K562 (cell line): ENCODE measurements around the gene BCAS3. TPM values are rescaled to one million over a fixed set of nuclear protein-coding genes. Genes with fewer than 3 reads are reported as not detected.

ENCODE experiments used
- ATF7 ChIP-seq: fragments of 450-650 bp; IDR thresholded peaks from 2 replicates; pipeline ENCODE4 v1.7.1; 2014; ENCODE audit warnings: mild to moderate bottlenecking, moderate library complexity
- CBFA2T2 ChIP-seq: fragments of 450-650 bp; conservative IDR thresholded peaks from 2 replicates; pipeline ENCODE4 v1.6.1; 2017; ENCODE audit warnings: mild to moderate bottlenecking
- ELF1 ChIP-seq: fragments of 200-800 bp; sonication (Bioruptor generic); IDR thresholded peaks from 2 replicates; pipeline ENCODE4 v1.6.1; 2016; ENCODE audit warnings: missing genetic modification characterization, missing compliant biosample characterization
- MAFF ChIP-seq: IDR thresholded peaks from 2 replicates; pipeline ENCODE4 v1.6.1; 2012; ENCODE audit warnings: low read length, improper control_type of control experiment
- RBBP5 ChIP-seq: fragments of 200-600 bp; sonication (generic); IDR thresholded peaks from 2 replicates; pipeline ENCODE4 v1.6.1; 2012; ENCODE audit warnings: borderline replicate concordance, mild to moderate bottlenecking, low read length, control low read depth, inconsistent platforms; ENCODE audit not compliant: insufficient read depth, poor library complexity, severe bottlenecking
- SOX6 ChIP-seq: fragments of 450-650 bp; IDR thresholded peaks from 2 replicates; pipeline ENCODE4 v1.6.1; 2014; ENCODE audit warnings: mild to moderate bottlenecking
- ZNF165 ChIP-seq: fragments of 250-450 bp; sonication (Bioruptor Pico); IDR thresholded peaks from 2 replicates; pipeline ENCODE4 v1.4.0; 2020; ENCODE audit warnings: borderline replicate concordance
- polyA plus RNA-seq, 8 experiments: library from polyadenylated mRNA; depleted of rRNA in 4 of 8; stranded (reverse) in 5 of 8; unstranded in 3 of 8; fragments of >200 nt; fragmentation: Nextera tagmentation in 2 of 8; fragmentation: Illumina TruSeq in 1 of 8; extraction: Ambion mirVana in 2 of 8; extraction: Trizol in 1 of 8; gene quantifications; 2 replicates each; pipeline versions ENCODE4 v1.2.1 to v1.2.3, GENCODE V29; 2011 to 2014; ENCODE audit warnings: inconsistent platforms in 1 of 8, missing spikeins in 1 of 8
- total RNA-seq, 7 experiments: library from RNA; depleted of rRNA in 6 of 7; stranded (reverse); fragments of >200 nt in 6 of 7; fragmentation: Illumina TruSeq in 2 of 7; extraction: Trizol in 2 of 7; gene quantifications; 2 replicates each; pipeline versions ENCODE4 v1.2.1 to v1.2.3, GENCODE V29; 2011 to 2021; ENCODE audit warnings: low replicate concordance in 1 of 7
- TF ChIP-seq, protein P1 (sequence below): fragments of 250-450 bp; sonication (Bioruptor Pico); IDR thresholded peaks from 2 replicates; pipeline ENCODE4 v1.5.0; 2021; ENCODE audit warnings: mild to moderate bottlenecking, moderate library complexity
- TF ChIP-seq, protein P2 (sequence below): IDR thresholded peaks from 2 replicates; pipeline ENCODE4 v1.6.1; 2011; ENCODE audit warnings: borderline replicate concordance, low read depth, mild to moderate bottlenecking, moderate library complexity, low read length; ENCODE audit not compliant: insufficient read depth, poor library complexity, severe bottlenecking
- TF ChIP-seq, protein P3 (sequence below): fragments of 150-350 bp; IDR thresholded peaks from 2 replicates; pipeline ENCODE4 v1.6.1; 2014; ENCODE audit warnings: low read depth, mild to moderate bottlenecking, low read length, borderline replicate concordance
- TF ChIP-seq, protein P4 (sequence below), 2 experiments: fragments of 450-650 bp; conservative IDR thresholded peaks; 2 replicates each; pipeline ENCODE4 v1.6.1; 2017; ENCODE audit warnings: mild to moderate bottlenecking in 2 of 2, moderate library complexity in 2 of 2

The BCAS3 gene
- total and polyA plus RNA-seq, 9 of the 15 experiments (the other 6 are each of a cell fraction or from before 2014, with no cell fraction given), result 1.9 to 5.5 (median 3.5) TPM

DNA sequence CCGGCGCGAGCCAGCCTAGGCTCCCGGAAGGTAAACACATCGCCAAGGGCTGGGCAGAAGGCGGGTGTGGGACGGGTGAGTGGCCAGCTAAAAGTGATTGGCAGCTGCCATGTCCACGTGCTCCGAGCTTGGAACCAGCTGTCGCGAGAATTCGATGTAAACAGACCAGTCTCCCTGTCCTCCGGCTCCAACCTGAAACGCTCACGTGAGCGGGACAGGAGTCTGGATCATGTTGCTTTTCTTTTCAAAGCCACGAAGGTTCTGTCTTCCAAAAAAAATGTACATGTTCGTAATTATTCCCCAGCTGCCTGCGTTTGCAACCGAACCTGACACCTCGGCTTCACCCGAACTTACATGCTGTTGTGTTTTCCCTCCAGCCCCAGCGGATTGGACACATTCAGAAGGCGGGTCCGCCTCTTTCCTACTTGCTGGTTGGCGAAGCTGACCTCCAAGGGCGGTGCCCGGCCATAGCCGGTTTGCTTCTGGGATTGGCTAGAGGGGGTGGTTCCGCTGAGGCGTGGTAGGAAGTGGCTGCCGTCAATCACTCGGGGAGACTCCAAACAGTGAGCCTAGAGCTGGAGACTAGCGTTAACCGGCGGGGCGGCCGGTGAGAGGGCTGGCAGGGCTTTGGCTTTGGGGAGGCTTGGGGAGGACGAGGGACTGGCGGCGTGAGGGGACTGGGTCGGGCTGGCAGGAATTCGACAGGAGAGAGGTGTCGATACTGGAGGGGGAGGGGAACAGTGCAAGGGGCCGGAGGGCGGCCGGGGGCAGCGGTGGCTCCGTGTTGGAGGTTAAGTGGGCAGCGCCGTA lies at the start of gene BCAS3 (continued):
- TF ChIP-seq ATF7 (peak; percentile 76), SOX6 (peak; percentile 7), ELF1 (tag) (peak; percentile 90), CBFA2T2 (peak; percentile 14), ZNF165 (CRISPR knock-in tag) (no peak), MAFF (peak; percentile 12; the same call in 1 of the 2 replicates), RBBP5 (peak; percentile 79)
- TF ChIP-seq, protein P1, sequence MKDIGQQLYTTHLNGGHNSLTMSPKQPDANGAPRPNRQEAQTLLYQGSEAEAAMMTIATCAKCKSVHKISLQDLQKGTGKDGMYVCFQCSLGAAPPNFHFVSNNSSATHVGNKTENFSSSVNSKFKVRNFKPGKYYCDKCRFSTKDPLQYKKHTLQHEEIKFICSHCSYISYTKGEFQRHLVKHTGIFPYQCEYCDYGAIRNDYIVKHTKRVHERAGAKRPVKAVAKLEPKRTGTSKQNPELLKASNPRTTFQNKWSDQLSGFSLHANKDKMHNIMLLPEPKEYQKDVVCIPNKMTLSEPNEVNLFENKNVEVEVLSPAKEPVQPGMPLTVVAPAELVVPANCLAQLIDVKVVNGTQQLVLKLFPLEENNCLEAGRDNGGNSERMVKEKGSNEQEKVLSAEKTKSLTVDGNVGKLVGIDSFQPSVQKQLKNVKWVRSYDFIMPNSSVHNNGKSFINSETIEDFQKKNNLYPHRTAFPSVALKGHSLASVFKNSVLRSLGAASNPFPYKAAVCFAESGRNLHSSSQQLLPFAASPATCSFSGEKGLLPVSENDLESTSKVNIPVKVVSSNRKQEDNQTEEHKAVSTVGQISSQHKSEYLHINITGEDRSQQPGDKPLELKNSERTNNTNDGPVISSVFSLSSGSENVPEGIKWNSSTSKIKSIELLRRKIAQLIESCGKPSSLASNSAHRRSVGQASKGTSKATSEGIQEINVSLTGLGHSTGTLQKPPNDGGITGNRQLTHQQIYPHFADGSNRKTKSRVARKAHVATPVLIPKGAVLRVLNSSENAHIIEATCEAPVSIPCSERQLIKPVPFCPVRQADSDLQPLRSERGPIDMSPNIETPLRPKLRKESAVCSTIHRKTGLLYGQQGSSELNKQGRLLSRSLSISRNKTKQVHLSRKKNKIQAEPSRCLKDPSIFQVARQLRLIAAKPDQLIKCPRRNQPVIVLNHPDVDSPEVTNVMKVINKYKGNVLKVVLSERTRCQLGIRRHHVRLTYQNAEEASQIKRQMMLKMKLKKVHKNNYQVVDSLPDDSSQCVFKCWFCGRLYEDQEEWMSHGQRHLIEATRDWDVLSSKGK, result no peak
- TF ChIP-seq, protein P2, sequence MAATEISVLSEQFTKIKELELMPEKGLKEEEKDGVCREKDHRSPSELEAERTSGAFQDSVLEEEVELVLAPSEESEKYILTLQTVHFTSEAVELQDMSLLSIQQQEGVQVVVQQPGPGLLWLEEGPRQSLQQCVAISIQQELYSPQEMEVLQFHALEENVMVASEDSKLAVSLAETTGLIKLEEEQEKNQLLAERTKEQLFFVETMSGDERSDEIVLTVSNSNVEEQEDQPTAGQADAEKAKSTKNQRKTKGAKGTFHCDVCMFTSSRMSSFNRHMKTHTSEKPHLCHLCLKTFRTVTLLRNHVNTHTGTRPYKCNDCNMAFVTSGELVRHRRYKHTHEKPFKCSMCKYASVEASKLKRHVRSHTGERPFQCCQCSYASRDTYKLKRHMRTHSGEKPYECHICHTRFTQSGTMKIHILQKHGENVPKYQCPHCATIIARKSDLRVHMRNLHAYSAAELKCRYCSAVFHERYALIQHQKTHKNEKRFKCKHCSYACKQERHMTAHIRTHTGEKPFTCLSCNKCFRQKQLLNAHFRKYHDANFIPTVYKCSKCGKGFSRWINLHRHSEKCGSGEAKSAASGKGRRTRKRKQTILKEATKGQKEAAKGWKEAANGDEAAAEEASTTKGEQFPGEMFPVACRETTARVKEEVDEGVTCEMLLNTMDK, result no peak
- TF ChIP-seq, protein P3, sequence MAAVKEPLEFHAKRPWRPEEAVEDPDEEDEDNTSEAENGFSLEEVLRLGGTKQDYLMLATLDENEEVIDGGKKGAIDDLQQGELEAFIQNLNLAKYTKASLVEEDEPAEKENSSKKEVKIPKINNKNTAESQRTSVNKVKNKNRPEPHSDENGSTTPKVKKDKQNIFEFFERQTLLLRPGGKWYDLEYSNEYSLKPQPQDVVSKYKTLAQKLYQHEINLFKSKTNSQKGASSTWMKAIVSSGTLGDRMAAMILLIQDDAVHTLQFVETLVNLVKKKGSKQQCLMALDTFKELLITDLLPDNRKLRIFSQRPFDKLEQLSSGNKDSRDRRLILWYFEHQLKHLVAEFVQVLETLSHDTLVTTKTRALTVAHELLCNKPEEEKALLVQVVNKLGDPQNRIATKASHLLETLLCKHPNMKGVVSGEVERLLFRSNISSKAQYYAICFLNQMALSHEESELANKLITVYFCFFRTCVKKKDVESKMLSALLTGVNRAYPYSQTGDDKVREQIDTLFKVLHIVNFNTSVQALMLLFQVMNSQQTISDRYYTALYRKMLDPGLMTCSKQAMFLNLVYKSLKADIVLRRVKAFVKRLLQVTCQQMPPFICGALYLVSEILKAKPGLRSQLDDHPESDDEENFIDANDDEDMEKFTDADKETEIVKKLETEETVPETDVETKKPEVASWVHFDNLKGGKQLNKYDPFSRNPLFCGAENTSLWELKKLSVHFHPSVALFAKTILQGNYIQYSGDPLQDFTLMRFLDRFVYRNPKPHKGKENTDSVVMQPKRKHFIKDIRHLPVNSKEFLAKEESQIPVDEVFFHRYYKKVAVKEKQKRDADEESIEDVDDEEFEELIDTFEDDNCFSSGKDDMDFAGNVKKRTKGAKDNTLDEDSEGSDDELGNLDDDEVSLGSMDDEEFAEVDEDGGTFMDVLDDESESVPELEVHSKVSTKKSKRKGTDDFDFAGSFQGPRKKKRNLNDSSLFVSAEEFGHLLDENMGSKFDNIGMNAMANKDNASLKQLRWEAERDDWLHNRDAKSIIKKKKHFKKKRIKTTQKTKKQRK, result peak; percentile 88
- TF ChIP-seq, protein P4, sequence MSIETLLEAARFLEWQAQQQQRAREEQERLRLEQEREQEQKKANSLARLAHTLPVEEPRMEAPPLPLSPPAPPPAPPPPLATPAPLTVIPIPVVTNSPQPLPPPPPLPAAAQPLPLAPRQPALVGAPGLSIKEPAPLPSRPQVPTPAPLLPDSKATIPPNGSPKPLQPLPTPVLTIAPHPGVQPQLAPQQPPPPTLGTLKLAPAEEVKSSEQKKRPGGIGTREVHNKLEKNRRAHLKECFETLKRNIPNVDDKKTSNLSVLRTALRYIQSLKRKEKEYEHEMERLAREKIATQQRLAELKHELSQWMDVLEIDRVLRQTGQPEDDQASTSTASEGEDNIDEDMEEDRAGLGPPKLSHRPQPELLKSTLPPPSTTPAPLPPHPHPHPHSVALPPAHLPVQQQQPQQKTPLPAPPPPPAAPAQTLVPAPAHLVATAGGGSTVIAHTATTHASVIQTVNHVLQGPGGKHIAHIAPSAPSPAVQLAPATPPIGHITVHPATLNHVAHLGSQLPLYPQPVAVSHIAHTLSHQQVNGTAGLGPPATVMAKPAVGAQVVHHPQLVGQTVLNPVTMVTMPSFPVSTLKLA (conservative IDR thresholded peaks at IDR 0.05), result peak; percentile 100
